Endothelial cell of hepatic sinusoid (primary cell): ENCODE measurements around the gene SERPINA10.
"Not testable (repeated sequence)": the region's sequence is repeated elsewhere in the genome, so short reads cannot be mapped to it uniquely, and the experiment has no call there.

Experiments used
- in situ Hi-C: cut with HindIII; loops from 2 replicates; pipeline ENCODE4 v1.10.0; 2017; ENCODE audit warnings: low sequenced_read_pairs

SERPINA10 gene

DNA sequence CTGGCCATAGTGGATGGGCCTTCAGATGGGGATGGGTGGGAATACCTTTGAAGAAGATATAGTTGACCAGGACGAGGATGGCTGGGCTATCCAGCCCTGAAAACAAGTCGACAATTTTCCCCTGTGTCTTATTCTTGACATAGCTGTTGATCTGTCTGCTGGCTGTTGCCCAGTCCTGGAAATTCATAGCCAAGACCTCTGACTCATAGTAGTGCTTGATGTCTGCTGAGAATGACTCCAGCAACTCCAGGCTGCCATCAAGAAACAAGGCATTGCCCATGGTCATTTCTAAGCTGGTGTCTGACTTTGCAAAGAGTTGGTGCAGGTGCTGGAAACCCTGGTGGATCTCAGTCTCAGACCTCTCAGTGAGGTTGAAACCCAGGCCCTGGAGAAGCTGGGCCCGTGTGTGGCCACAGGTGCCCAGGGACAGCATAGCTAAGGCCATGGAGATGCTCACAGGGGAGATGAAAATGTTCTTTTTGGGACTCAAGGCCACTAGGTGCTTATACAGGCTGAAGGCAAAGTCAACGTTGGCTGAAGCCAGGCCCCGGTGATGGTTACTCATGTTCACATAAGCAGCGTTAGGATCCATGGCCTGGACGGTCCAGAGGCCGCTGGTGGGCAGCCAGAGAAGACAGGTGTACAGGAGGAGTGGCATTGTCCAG lies 21.1 kb upstream of the SERPINA10 start:
- in situ Hi-C loops: no loop called here

DNA sequence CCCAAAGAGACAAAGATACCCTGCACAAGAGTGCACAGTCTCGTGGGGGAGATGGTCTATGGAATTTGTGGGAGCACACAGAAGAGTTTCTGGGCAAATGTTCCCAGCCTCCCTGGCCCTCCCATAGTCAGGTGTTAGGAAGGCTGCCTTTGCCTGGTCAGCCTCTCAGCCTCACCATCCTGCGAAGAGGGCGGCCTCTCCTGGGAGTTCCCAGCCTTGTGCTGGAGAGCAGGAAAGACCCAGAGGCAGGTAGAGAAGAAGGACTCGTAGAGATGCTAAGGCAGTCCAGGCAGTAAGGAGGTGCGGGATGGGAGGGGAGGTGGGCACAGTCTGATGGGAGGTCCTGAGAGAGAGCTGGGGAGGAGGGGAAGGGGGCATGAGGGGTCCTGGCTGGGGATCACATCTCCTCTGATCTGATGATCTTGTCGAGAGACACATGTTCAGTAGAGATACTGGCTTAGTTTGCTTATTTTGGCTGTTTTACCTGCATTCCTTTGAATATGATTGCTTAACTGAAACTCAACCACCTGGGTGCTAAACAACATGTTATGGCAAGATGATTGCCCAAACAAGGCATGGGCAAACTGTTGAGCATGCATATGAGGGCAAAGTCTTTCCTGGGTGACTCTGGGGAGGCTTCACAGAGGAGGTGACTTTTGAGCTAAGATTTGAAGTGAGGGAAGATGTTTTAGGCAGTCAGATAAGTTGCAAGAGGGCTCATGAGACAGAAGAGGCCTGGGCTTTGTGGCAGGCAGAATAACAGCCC lies 19.6 kb upstream of the SERPINA10 start:
- in situ Hi-C loops: no loop called here

DNA sequence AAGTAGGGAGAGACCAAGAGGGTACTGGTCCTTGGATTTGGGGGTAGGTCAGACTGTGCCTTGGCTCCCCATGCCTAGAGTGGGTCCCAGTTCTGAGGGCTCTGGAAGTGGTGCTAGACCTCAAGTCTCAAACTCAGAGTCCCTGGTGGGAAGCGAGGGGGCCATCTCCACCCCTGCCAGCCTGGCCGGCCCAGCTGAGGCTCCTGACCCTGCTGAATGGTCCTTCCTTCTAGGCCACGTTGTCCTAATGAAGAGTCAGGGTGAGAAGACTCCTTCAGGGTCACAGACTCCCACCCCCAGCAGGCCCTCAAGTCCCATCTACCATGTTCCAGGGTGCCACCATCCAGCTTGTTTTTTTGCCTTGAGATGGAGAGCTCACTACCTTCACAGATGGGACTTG lies 17.2 kb upstream of the SERPINA10 start:
- in situ Hi-C loops: no loop called here

DNA sequence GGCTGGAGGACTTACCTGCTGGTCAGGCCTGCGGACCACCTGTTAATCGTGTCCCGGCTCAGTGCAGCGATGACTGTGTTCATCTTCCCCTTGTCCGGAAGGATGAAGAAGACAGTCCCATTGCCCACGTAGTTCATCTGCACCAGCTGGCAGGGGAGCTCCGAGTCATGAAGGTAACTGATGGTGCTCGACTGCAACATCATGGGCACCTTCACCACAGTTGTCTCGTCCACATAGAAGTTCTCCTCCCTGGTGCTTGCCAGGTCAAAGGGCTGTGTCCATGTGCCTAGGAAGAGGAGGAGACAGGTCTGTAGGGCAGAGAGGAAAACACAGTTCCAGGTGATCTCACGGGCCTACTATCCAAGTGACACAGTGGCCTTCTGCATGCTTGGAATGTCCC lies 16.7 kb upstream of the SERPINA10 start:
- in situ Hi-C loops: no loop called here

DNA sequence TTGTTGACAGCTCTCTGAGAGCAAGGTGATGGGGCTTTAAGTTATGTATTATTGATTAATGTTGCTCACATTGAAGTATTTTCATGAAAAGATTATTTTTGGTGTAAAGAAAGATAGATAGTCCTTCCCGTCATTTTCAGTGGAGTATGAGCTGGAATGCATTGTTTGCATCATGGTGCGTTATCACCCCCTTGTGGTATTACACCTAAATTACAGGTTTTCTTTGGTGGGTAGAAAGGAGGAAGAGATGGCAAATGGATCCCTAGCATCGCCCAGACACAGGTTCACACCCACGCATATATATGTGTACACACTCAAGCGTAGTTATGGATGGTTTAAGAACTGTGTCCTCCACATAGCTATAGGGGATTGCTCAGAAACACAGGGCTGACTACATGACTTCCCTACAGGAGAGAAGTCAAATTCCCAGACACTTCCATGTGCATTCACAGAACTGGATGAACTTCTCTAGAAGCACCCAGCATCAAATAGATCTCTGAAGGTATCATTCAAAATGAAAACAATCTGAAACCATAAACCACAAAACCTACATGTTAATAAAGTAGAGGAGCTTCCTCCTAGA lies 14.4 kb upstream of the SERPINA10 start:
- in situ Hi-C loops: no loop called here

DNA sequence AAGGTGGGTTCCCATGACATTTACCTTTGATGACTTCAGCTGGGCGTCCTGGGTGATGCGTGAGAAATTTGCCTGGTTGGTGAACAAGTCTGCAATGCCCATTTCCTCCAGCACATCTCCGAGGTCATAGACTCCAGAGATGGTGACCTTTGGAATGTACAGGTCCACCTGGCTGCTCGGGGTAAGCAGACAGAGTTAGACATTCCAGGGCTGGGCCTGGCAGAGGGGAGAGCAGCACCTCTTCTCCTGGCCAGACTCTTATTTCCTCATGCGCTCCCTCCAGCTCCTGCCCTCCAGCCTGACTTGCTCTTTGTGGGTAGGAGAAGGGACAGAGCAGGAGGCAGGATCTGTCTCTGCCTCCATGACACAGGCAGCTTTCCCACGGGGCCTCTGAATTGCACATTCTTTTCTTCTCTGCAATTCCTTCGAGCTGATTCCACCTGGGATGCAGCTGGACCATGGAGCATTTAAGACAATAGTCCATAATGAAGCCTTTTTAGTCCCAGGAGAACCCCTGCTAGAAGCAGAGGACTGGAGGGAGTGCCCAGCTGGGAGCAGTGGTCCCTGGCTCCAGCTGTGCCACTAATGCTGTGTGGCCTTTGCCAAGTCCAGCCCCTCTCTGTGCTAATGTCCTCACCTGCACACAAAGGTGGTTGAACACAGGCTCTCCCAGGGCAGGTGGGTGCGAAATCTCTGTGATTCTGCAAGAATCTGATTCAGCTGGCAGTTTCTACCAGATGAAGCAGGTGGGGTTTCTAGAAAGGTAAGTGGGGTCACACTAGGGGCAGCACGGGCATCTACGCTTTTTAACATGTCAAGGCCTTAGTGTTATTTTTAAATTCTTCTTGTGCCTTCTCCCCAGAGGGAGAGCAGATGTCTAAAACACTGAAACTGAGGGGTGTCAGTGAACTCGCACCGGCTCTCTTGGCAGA lies 13.2 kb upstream of the SERPINA10 start:
- in situ Hi-C loops: no loop called here

DNA sequence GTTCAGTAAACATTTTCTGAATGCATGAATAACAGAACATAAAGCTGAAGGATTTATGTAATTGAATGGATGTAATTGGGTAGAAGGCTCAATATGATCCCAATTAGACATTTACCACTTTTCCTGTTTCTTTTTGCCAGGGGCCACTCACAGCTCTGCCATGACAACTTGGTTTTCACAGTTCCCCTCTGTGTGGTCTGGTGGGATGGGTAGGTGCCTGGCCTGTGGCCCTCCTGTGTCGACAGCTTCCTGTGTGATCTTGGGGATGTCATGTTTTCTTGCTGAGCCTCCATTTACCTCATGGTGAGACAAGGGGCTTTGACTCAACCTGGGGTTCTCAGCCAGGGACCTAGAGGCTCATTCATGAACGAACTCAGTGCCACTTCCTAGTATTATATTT lies 12.6 kb upstream of the SERPINA10 start:
- in situ Hi-C loops: no loop called here

DNA sequence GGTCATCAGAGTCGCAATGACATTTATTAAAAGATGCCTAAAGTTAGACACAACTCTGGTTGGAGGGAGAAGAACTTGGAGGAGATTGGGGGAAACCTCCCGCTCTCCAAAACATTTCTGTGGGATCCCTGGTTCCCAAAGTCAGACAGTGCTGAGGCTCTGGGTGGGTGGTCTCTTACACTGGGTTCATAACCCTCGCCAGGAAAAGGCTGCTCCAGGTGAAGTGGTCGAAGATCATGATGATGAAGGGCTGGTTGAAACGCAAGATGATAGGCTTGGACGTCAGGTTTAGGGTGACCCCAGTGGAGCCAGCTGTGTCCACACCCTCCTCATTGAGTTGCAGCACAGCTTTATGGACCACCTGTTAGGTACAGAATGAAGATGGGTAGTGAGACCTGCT lies 11.2 kb upstream of the SERPINA10 start:
- in situ Hi-C loops: no loop called here

DNA sequence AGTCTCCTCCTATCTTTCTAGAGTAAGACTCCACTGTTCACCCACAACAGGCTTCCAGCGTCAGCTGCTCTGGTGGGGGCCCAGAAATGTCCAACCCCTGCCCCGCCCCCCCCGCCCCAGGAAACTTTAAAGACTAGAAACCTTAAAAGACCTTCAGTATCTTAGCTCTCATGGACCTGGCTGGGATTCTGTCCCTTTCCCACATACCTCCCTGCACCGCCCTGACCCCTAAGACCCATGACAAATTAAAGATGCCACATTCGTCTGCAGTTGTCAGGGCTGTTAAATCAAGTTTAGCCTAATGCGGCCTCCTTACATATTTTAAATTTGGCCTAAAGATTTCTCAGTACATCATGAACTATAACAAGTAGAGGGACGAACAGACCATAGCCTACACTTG lies 10.0 kb upstream of the SERPINA10 start:
- in situ Hi-C loops: no loop called here

DNA sequence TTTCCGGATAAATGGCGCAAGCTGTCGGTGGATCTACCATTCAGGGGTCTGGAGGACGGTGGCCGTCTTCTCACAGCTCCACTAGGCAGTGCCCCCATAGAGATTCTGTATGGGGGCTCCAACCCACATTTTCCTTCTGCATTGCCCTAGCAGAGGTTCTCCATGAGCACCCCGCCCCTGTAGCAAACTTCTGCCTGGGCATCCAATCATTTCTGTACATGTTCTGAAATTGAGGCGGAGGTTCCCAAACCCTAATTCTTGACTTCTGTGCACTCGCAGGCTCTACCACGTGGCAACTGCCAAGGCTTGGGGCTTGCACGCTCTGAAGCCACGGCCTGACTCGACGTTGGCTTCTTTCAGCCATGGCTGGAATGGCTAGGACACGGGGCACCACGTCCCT lies 5.1 kb upstream of the SERPINA10 start:
- in situ Hi-C loops: no loop called here

DNA sequence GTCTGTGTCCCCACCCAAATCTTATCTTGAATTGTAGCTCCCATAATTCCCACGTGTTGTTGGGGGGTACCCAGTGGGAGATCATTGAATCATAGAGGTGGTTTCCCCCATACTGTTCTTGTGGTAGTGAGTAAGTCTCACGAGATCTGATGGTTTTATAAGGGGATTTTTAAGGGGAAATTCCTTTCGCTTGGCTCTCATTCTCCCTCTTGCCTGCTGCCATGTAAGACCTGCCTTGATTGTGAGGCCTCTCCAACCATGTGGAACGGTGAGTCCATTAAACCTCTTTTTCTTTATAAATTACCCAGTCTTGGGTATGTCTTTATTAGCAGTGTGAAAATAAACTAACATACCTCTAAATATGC lies 3.1 kb upstream of the SERPINA10 start:
- in situ Hi-C loops: not testable (repeated sequence)

DNA sequence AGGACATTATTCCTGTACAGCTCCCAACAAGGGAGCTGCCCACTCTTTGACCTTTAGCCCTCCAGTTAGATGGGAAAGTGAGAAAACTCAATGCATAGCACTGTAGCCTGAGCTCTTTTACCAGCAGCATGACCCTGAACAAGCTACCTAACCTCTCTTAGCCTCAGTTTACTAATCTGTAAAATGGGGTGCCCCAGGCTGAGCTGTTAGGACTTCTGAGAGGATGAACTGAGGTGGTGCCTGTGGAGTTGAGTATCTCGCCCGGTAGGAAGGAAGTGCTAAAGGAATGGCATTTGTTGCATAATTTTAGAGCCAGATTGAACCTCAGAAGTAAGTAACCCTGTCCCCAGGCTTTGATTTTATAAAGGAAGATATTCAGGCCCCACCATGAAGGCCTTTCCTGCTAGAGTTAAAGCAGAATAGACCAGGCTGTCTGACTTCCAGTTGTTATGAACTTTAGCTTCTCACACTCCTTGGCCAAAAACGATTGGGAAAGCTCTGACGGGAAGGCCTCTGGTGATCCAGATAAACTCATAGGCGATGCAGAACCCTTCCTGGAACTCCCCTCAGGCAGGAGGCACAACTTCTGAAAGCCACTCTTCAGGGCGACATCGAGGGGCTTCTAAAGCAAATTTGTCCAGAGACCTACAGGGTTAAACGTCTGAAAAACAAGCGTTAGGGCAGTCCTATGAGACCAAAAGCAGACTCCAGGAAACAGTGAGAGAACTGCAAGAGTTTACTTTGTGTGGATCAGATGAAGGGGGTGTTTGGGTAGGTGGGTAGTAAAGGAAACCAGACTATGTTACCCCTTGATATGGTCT lies 2.5 kb upstream of the SERPINA10 start:
- in situ Hi-C loops: no loop called here

DNA sequence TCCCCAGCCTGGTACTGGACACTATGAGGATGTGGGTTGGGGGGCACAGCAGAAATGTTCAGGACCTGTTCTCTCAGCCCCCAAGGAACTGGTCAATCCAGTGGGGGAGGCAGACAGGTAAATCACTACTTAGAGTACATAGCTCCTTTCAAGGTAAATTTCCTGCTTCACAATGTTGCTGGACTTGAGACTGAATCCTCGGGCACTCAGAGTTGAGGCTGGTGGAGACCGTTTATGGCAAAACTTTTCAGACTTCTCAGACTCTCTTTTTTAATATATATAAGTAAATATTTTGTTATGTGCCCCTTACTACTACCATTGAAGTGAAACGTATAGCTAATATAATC lies 483 bp upstream of the SERPINA10 start:
- in situ Hi-C loops: no loop called here

DNA sequence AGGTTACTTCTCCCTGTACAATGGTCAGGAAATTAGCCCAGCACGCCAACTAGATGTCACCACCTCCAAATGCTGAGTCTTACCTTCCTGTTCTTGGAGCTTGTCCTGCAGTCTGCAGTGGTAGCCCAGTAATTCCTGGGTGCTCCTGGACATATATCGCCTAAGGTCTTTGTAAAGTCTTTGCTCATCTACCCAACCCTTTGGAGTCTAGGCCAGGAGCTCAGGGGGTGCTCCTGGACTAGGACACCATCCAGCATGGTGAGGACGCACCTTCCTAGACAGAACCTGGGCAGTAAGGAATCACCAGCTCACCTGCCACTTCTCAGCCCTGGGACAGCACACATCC lies 569 bp downstream of the SERPINA10 start:
- in situ Hi-C loops: no loop called here

DNA sequence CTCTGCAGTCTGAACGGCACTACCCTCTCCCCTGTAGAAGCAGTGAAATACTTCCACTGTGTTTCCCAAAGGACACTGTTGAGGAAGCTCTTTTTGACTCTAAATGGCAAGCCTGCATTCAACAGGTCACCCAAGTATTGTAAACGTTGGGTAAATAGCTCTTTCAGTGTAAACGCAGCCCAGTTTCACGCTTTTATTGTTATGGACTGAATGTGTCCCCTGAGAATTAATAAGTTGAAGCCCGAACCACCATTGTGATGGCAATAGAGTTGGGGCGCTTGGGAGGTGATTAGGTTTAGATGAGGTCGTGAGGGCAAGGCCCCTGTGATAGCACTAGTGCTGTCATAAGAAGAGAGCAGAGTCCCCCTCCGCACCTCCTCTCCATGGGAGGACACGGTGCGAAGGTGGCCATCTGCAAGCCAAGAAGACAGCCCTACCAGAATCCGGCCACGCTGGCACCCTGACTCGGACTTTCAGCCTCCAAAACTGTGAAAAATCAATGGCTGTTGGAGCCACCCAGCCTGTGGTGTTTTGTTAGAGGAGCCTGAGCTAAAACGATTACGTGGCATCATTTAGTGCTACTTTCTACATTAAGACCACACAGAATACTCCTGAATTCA lies 1.1 kb downstream of the SERPINA10 start:
- in situ Hi-C loops: no loop called here

DNA sequence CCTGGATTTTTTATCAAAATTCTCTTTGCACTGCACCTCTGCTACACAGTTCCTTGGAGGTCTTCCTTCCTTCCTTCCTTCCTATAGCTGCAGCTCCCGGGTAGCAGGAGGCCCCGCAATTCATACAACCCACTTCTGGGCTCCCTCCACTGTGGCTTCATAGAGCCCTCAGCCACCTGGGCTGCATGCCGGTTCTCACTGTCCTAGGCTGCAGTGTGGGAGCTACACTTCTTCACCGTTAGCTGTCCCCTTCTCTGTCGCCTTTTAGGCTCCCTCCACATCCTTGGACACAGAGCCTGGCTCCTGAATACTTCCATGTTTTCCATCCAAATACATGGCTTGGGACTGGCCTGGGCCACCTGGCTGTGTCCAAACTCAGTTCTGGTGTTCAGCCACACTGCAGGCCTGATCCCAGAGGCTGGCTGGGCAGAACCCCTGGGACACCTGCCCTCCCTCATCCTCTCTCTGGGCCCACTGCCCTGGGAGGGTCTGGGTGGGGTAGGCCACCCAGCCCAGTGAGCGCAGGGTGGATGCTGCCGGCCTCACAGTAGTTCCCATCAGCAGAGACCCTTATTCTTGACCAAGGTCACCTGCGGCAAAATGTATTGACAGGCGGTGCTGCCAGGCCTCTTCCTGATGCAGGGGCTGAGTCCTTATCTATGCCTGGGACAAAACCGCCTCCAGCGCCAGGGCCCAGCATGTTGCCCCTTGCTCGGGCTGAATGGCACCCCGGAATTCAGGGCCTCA lies 1.7 kb downstream of the SERPINA10 start:
- in situ Hi-C loops: no loop called here

DNA sequence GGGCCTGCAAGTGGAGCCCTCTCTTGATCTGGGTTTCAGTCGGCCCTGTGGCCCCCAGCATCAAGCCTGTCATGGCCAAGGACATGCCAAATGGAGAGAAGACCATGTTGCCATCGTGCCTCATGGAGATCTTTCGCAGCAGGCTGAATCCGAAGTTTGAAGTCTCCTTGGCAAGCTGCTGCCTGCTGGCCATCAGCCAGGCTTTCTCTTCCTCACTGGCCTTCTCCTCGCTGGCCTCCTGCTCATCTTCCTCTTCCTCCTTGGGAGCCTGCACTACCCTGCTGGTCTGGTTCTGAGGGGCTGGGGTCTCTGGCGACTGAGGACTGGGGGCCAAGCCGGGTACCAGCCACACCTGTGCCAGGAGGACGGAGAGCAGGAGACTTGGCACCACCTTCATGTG lies 2.9 kb downstream of the SERPINA10 start:
- in situ Hi-C loops: no loop called here

DNA sequence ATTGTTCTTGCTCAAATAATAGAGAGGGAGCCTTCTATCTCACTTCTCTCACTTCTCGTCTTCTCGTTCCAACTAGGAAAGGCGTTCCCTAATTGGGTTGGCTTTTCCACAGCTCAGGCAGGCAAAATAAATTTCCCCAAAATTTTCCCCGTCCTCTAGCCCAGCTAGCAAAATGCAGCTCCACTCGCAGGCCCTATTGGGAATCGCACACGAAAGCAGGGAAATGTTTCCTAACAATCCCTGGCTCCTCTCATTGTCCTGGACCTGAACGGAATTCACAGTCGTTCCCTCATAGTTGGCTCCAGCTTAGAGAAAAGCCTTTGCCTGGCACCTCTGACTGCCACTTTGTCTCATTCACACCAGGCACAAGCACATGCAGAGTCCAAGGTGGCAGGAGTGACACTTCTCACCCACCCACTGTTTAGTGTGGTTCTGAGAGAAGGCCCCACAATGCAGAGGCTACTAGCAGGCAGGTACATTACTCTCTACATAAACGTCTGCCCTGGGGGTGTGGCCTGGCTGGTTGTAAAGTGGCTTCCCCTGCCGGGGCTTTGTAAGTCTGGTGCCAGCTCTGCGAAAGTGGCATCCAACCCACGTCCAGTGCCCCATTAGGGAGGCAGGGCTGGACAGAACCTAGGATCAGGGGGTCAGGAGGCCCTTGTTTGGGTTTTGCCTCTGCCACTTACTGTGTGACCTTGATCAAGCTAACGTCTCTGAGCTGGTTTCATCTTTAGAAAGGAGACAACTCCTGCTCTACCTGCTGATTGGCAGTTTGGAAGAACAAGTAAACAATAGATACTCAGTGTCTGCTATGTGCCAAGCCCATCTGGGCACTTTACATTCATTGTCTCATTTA lies 4.2 kb downstream of the SERPINA10 start:
- in situ Hi-C loops: no loop called here

DNA sequence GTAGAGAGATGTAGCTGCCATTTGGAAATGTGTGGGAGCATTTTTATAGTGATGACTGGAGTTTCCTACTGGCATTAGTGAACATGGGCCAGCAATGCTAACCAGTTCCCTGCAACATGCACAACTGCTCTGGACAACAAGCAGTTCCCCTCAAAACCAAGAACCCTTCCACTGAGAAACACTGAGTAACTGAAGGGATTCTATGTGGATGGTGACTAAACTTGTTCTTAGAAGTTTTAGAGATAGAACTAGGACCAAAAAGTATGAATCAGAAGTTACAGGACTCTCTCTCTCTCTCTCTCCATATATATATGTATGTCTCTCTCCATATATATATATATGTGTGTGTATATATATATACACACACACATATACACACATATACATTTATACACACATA lies 7.9 kb downstream of the SERPINA10 start:
- in situ Hi-C loops: no loop called here
